ENCODE measurements around the gene OR1L6.

The OR1L6 gene, protein sequence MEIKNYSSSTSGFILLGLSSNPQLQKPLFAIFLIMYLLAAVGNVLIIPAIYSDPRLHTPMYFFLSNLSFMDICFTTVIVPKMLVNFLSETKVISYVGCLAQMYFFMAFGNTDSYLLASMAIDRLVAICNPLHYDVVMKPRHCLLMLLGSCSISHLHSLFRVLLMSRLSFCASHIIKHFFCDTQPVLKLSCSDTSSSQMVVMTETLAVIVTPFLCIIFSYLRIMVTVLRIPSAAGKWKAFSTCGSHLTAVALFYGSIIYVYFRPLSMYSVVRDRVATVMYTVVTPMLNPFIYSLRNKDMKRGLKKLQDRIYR

DNA sequence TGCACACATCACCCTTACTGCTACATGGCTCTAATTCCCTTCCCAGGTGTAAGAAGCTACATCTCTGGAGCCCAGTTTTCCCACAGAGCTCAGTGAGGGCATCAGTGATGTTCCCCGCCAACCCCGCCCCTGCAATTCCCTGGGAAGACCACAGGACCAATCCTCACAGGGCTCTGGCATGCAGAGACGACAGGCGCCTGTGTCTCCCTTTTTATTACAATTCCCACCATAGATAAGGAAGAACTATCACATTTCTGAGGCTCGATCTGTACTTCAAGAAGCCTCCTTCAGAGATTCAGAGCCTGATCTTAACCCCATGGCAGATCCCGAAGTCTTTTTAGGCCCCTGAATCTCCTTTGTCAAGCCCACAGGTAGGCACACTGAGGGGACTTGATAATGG, at the start of gene OR1L6:
Gene OR1L6 (plus strand): TSS at position 301 of the 400 bp plus-strand sequence. CDS start 7,545 bp downstream, outside the sequence.
- Histone ChIP-seq H3K4me1 (no peaks in the 10 kb centered on the region), H3K9ac (no peak within 1 kb of the TSS), H3K36me3 (no peaks in the 10 kb centered on the region), H3K27me3 (no peaks in the 10 kb centered on the region), H3K27ac (no peak within 1 kb of the TSS), H3K4me2 (no peak within 1 kb of the TSS), H3K4me3 (no peak within 1 kb of the TSS), H3K9me3 (0 out of 2 replicates have a peak, but pooled peaks cover 5% of the 10 kb centered on the region), H4K20me1 (no peaks in the 10 kb centered on the region)
- no peak for TF ChIP-seq Cebpa-rat (IDR thresholded peaks at IDR 0.05)

DNA sequence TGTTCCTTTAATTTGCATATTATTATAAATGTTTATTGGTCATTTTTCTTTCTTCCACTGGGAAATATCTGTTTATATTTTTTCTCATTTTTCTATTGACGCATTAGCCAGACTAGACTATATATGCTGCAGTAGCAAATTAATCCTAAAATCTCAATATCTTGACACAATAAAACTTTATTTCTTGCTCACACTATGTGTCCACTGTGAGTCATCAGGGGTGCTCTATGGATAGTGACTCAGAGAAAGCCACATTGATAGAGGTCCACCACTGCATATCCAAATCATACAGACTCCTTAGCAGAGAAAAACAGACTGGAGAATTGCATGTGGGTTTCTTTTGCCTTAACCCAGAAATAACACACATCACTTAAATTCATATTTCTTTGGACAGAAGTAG, 46.4 kb upstream of the OR1L6 start:
- H3K4me3 ChIP-seq = no peak overlapping the region
- peaks cover 5% of the 10 kb centered on the region; the same call in 1 of the 2 replicates for H3K9me3 ChIP-seq
- H3K27me3 ChIP-seq = no peaks in the 10 kb centered on the region
- no peak overlapping the region for H3K27ac ChIP-seq
- H3K4me2 ChIP-seq = no peak overlapping the region
- no peak for TF ChIP-seq Cebpa-rat (IDR thresholded peaks at IDR 0.05)
- no peaks in the 10 kb centered on the region for H4K20me1 ChIP-seq
- H3K9ac ChIP-seq = no peak overlapping the region
- H3K4me1 ChIP-seq = no peaks in the 10 kb centered on the region
- H3K36me3 ChIP-seq = no peaks in the 10 kb centered on the region

DNA sequence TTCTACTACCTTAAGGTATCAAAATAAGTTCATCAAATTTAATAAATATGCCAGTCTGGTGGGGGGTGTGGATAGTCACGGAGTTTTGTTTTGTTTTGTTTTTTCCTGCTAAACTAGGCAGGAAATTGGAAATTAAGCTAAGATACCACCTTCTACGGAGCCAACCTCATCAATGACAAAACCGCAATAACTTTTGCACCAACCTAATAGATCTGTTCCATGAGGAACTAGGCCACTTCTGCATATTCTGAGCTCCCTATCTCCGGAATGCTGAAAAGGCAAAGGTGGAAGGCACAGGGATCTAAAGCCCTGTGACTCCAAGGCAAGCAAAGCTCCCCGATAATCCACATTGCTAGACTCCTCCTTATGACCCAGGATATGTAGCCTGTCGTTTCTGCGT, 24.1 kb upstream of the OR1L6 start:
- H3K4me1 ChIP-seq = no peaks in the 10 kb centered on the region
- no peaks in the 10 kb centered on the region for H4K20me1 ChIP-seq
- no peak overlapping the region for H3K9ac ChIP-seq
- no peak overlapping the region for H3K4me2 ChIP-seq
- no peak overlapping the region for H3K4me3 ChIP-seq
- H3K27me3 ChIP-seq = no peaks in the 10 kb centered on the region
- TF ChIP-seq Cebpa-rat (IDR thresholded peaks at IDR 0.05) = no peak
- no peaks in the 10 kb centered on the region for H3K36me3 ChIP-seq
- H3K9me3 ChIP-seq = no peaks in the 10 kb centered on the region; the same call in 1 of the 2 replicates
- no peak overlapping the region for H3K27ac ChIP-seq

DNA sequence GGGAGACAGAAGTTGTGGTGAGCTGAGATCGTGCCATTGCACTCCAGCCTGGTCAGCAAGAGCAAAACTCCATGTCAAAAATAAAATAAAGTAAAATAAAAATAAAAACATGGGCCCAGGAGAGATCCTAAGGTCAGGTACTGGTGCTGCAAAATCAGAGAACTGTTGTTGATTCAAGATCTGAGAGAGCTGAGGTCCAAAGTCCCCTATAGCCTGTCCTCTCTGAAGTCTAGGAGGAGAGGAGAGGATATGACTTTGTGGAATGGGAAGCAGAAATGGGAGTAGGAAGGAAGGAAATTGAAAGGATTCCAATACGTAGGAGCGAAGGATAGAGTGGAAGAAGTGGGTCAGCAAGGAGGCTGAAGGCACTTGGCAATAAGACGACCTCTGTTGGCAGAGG, 22.9 kb upstream of the OR1L6 start:
- Histone ChIP-seq H3K36me3 (no peaks in the 10 kb centered on the region), H3K4me2 (no peak overlapping the region), H3K4me1 (no peaks in the 10 kb centered on the region), H3K4me3 (no peak overlapping the region), H3K27ac (no peak overlapping the region), H3K9ac (no peak overlapping the region), H4K20me1 (no peaks in the 10 kb centered on the region), H3K9me3 (peaks cover 5% of the 10 kb centered on the region), H3K27me3 (no peaks in the 10 kb centered on the region)
- no peak for TF ChIP-seq Cebpa-rat (IDR thresholded peaks at IDR 0.05)

DNA sequence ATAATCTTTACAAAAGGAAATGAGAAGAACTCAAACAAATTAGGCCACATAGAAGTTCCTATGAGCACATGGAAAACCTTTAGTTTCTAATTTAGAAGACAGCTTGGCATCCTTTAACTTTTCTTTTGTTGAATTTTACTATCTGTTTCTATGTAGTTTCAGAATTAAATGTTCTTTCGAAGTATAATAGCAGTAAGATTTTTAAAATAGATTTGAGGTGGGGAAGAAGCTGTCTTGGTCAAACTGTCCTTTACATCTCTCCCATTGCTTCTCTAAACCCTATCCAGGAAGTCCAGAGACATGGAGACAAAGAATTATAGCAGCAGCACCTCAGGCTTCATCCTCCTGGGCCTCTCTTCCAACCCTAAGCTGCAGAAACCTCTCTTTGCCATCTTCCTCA, 18.4 kb upstream of the OR1L6 start, which contains the start of gene OR1L4:
Gene OR1L4 (plus strand): TSS at position 301 of the 400 bp plus-strand sequence. CDS start 0 bp downstream, at position 301.
- Histone ChIP-seq H3K4me1 (no peaks in the 10 kb centered on the region), H3K4me3 (no peak within 1 kb of the TSS), H3K9ac (no peak within 1 kb of the TSS), H3K36me3 (no peaks in the 10 kb centered on the region), H3K27ac (no peak within 1 kb of the TSS), H3K4me2 (no peak within 1 kb of the TSS), H4K20me1 (no peaks in the 10 kb centered on the region), H3K27me3 (no peaks in the 10 kb centered on the region), H3K9me3 (peaks cover 47% of the 10 kb centered on the region)
- no peak for TF ChIP-seq Cebpa-rat (IDR thresholded peaks at IDR 0.05)

DNA sequence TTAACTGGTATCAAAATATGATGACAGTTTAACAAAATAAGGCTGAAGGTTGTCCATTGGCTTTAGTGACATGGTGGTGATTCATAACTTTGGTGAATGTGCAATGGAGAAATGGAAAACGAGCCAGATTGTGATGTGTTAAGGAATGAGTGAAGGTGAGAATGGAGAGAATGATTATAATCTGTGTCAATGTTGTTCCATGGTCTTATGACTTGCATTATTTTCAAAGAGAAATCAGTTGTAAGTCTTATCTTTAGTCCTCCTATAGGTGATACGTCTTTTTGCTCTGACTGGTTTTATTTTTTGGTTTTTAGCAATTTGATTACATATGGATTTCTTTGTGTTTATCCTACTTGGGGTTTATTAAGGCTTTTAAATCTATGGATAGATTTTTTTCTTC, 12.7 kb downstream of the OR1L6 start:
- no peak overlapping the region for H3K4me3 ChIP-seq
- H3K9me3 ChIP-seq = peaks cover 7% of the 10 kb centered on the region; the same call in 1 of the 2 replicates
- H3K9ac ChIP-seq = no peak overlapping the region
- no peaks in the 10 kb centered on the region for H3K36me3 ChIP-seq
- H3K4me2 ChIP-seq = no peak overlapping the region
- H4K20me1 ChIP-seq = no peaks in the 10 kb centered on the region
- TF ChIP-seq Cebpa-rat (IDR thresholded peaks at IDR 0.05) = no peak
- no peaks in the 10 kb centered on the region for H3K4me1 ChIP-seq
- no peaks in the 10 kb centered on the region for H3K27me3 ChIP-seq
- H3K27ac ChIP-seq = no peak overlapping the region

DNA sequence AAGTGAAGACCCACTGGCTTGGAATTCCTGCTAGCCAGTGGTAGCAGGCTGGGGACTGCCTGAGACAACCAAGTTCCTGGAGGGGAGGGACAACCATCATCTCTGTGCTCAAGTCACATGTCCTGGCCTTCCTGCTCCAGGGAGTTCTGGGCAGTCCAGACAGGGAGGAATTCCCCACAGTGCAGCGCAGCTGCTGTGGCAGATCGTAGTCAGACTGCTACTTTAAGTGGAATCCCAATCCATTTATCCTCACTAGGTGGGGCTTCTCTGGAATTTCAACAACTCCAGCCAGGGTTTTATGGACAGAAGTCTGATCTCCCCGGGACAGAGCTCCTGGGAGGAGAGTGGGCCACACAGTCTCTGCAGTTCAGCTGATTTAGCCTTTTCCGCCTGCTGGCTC, 25.7 kb downstream of the OR1L6 start:
- Histone ChIP-seq H3K9me3 (peaks cover 26% of the 10 kb centered on the region), H3K27me3 (no peaks in the 10 kb centered on the region), H3K4me1 (no peaks in the 10 kb centered on the region), H3K36me3 (no peaks in the 10 kb centered on the region), H3K27ac (no peak overlapping the region), H3K9ac (no peak overlapping the region), H4K20me1 (no peaks in the 10 kb centered on the region), H3K4me3 (no peak overlapping the region), H3K4me2 (no peak overlapping the region)
- no peak for TF ChIP-seq Cebpa-rat (IDR thresholded peaks at IDR 0.05)

DNA sequence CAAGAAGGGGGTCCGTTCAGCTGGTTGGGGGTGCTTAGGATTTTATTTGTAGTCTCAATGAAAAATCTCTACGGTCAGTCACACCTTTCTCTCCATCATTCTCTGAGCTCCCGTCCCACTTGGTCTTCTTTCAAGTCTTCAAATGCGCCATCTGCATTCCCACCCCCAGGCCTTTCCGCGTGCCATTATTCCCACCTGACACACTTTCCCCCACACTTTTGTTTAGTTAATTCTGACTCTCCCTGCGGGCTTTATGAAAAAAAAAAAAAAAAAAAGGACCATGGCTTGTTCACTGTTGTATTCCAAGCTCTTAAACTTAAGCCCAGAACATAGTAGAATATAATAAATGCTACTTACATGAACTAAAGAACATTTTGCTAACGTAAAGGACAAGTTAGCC, 34.9 kb downstream of the OR1L6 start:
- Histone ChIP-seq H3K27ac (no peak overlapping the region), H4K20me1 (no peaks in the 10 kb centered on the region), H3K4me1 (no peaks in the 10 kb centered on the region), H3K36me3 (no peaks in the 10 kb centered on the region), H3K4me2 (no peak overlapping the region), H3K9me3 (peaks cover 12% of the 10 kb centered on the region; the same call in 1 of the 2 replicates), H3K4me3 (no peak overlapping the region), H3K9ac (no peak overlapping the region), H3K27me3 (no peaks in the 10 kb centered on the region)
- no peak for TF ChIP-seq Cebpa-rat (IDR thresholded peaks at IDR 0.05)

DNA sequence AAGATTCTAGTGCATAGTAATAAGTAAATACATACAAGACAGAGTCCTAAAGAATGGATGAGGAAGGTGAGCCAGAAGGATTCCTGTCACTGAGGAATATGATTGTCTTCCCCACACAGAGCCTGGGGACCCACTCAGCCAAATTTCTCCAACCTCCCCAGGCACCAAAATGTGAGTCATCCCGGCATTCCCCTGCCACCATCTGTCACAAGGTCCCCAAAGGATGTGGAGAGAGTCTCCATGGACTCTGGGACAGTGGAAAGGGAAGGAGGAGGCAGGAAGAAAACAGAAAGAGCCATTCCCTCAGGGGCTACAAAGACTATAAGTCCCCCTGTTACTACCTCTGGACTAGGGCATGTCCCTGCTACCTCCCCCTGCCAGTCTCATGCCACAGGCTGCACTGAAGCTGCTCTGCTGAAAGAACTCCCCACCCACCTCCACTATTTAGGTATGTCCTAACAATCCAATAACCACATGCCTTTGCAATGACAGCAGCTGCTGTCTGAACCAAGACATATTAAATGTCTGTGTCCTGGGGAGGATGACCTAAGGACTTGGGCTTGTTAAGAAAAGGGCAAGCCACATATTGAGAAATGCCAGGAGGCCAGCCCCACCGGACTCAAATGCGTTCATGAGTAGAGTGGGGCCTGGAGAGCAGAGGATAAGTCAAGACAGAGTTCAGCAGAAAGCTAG, 36.0 kb downstream of the OR1L6 start:
- Histone ChIP-seq H3K9ac (no peak overlapping the region), H3K4me2 (no peak overlapping the region)
- no peak for TF ChIP-seq Cebpa-rat (IDR thresholded peaks at IDR 0.05)

DNA sequence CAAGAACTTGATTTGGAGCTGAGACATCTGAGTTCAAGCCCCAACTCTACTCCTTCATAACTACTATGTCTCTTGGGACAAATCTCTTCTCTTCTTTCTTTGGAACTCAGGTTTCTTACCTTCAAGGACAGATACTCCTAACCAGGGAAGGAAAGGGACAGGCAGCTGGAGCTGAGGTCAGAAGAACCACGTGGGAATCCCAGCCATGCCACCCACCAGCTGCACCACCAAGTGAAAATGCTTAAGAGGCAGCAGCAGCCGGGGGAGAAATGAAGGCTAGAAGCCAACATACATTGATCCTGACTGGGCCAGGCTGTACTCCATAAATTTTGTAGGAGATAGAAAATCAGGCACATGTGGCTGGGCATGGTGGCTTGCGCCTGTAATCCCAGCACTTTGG, 37.1 kb downstream of the OR1L6 start:
- Histone ChIP-seq H3K4me3 (no peak overlapping the region), H3K4me1 (no peaks in the 10 kb centered on the region), H3K27ac (no peak overlapping the region), H3K9me3 (no peaks in the 10 kb centered on the region), H4K20me1 (no peaks in the 10 kb centered on the region), H3K4me2 (no peak overlapping the region), H3K9ac (no peak overlapping the region), H3K36me3 (no peaks in the 10 kb centered on the region), H3K27me3 (no peaks in the 10 kb centered on the region)
- no peak for TF ChIP-seq Cebpa-rat (IDR thresholded peaks at IDR 0.05)

More for the DNA sequence above, 36.0 kb downstream of the OR1L6 start:
- no peak overlapping the region for H3K27ac ChIP-seq
- H3K4me1 ChIP-seq = no peaks in the 10 kb centered on the region
- no peaks in the 10 kb centered on the region for H4K20me1 ChIP-seq
- no peaks in the 10 kb centered on the region for H3K27me3 ChIP-seq
- H3K36me3 ChIP-seq = no peaks in the 10 kb centered on the region
- H3K4me3 ChIP-seq = no peak overlapping the region
- peaks cover 7% of the 10 kb centered on the region; the same call in 1 of the 2 replicates for H3K9me3 ChIP-seq

Data from BLaER1 (cell line).